Calu3 (cell line): ENCODE measurements around the gene CXCR5. TPM values are rescaled to one million over a fixed set of nuclear protein-coding genes. Genes with fewer than 3 reads are reported as not detected.

Experiments used
- BruUV-seq: library from RNA; stranded (reverse); fragments of 400-500 nt; replicated peaks from 2 replicates; lab custom pipeline; 2021; lab: Mats Ljungman, UMichigan
- CTCF ChIA-PET: fragments of 300-600 bp; sonication (Branson Sonifier 250); formaldehyde crosslinking; loops from one replicate; lab custom pipeline; 2022; ENCODE audit warnings: antibody characterized with exemption; lab: Charles Lee
- DNase-seq: peaks from one replicate; pipeline ENCODE4 v3.0.0; 2022
- H3K27ac Mint-ChIP-seq: one replicate; pipeline ENCODE4 v1.8.0; 2022; ENCODE audit warnings: mixed read lengths; ENCODE audit not compliant: unreplicated experiment
- H3K27me3 Mint-ChIP-seq: one replicate; pipeline ENCODE4 v1.8.0; 2022; ENCODE audit warnings: mixed read lengths; ENCODE audit not compliant: unreplicated experiment
- H3K36me3 Mint-ChIP-seq: one replicate; pipeline ENCODE4 v1.8.0; 2022; ENCODE audit warnings: mild to moderate bottlenecking, moderate library complexity, mixed read lengths; ENCODE audit not compliant: insufficient read depth, unreplicated experiment
- H3K4me1 Mint-ChIP-seq: one replicate; pipeline ENCODE4 v1.8.0; 2022; ENCODE audit warnings: mild to moderate bottlenecking, low read depth, mixed read lengths; ENCODE audit not compliant: unreplicated experiment
- H3K4me3 Mint-ChIP-seq: one replicate; pipeline ENCODE4 v1.8.0; 2022; ENCODE audit warnings: mild to moderate bottlenecking, low read depth, moderate library complexity, mixed read lengths; ENCODE audit not compliant: unreplicated experiment
- H3K9me3 Mint-ChIP-seq: one replicate; pipeline ENCODE4 v1.8.0; 2022; ENCODE audit warnings: low read depth, mixed read lengths; ENCODE audit not compliant: unreplicated experiment
- CTCF ChIP-seq: fragments of 200-600 bp; IDR thresholded peaks from one replicate; pipeline ENCODE4 v1.8.0; 2022; ENCODE audit warnings: antibody characterized with exemption; ENCODE audit not compliant: unreplicated experiment
- intact Hi-C: fragments of 100-400 bp; cut with micrococcal nuclease; formaldehyde crosslinking; loops from one replicate; pipeline ENCODE4 v1.10.0; 2022; ENCODE audit not compliant: unreplicated experiment
- total RNA-seq: library from RNA; stranded (reverse); gene quantifications from 2 replicates; pipeline ENCODE4 v1.2.3, GENCODE V29; 2022

The CXCR5 gene
- total RNA-seq, 1 experiment from 2014 or later, result not detected

DNA sequence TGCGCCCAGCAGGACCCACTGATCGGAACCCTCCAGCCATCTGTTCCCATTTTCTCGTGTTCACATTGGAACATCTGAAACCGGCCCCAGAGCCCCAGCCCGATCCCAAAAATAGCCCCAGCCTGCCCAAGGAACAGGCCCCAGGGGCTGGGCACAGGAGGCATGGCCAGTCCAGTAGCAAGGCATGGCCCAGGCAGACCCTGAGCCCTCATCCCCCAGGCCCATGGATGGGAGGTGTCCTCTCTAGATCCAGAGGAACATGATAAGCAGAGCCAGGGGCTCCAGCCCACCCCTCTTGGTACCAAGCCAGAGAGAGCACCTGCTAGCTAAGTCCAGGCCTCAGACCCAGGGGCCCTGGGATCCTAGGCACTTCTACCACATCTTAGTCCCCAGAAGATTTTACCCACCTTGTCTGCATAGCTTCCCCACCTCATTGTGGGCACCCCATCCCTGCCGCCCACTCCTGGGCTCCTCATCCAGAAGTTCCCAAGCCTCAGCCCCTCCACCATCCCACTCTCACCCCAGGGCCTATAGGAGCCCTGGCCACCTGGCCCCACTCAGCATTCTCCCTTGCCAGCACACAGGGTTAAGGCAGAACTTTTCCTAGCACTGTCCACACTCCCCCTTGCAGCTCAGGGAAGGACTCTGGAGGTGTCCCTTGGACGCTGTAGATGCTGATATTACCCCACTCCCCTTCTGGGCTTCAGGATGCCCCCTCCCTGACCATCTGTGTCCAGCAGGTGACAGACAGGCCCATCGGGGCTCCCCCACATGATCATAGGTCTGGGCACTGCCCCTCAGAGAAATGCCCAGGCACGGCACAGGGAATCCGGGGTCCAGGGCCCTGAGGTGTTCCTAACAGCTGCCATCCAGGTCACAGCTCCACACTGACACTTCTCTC lies 32.5 kb downstream of the CXCR5 start:
- H3K9me3 Mint-ChIP-seq, result no peaks in the 10 kb centered on the region
- intact Hi-C loops, result no loop called here
- no peak for DNase-seq

DNA sequence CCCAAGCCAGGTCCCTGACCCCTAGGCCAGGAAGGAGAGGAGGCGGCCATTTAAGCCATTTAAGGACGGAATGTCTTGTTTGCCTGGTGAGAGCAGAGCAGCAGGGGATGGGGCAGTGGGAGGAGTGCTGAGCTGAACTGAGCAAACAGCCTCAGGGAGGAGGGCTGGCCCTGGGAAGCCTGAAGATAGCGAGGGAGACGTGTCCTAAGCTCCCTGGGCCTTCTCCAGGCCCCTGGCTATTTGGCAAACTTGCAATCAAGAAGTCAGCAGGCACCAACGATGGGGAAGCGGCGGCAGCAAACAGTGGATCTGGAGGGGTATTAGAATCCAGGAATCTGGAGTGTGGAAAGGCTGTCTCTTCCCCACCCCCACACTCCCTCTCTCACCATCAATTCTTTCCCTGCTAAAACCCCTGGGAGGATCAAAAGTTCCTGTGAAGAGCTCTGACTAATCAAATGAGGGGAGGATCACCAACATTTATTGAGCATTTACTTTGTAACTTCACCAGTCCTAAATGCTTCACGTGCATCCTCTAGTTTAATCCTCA lies 33.2 kb downstream of the CXCR5 start:
- DNase-seq, result no peak
- no peaks in the 10 kb centered on the region for H3K27me3 Mint-ChIP-seq
- no peak for TF ChIP-seq CTCF
- H3K4me3 Mint-ChIP-seq, result peak overlapping the region; percentile 98
- peak overlapping the region; percentile 88 for H3K27ac Mint-ChIP-seq
- no peaks in the 10 kb centered on the region for H3K9me3 Mint-ChIP-seq
- intact Hi-C loops, result no loop called here
- peaks cover 84% of the 10 kb centered on the region for H3K36me3 Mint-ChIP-seq
- H3K4me1 Mint-ChIP-seq, result peaks cover 72% of the 10 kb centered on the region
- BruUV-seq, result TSS peak; percentile 7
- CTCF ChIA-PET, result interaction anchor here (0.6 kb wide), 1 partner anchor 246 kb away, joined by 9 read pairs; no protein-coding TSS in a partner anchor

More for the DNA sequence above, 32.5 kb downstream of the CXCR5 start:
- TF ChIP-seq CTCF, result no peak
- CTCF ChIA-PET, result interaction anchor here (0.6 kb wide), 1 partner anchor 246 kb away, joined by 9 read pairs; no protein-coding TSS in a partner anchor
- BruUV-seq, result no TSS peak
- Mint-ChIP-seq H3K4me3 (peak overlapping the region; percentile 98), H3K36me3 (peaks cover 87% of the 10 kb centered on the region), H3K27ac (peak overlapping the region; percentile 88), H3K4me1 (peaks cover 71% of the 10 kb centered on the region), H3K27me3 (no peaks in the 10 kb centered on the region)

DNA sequence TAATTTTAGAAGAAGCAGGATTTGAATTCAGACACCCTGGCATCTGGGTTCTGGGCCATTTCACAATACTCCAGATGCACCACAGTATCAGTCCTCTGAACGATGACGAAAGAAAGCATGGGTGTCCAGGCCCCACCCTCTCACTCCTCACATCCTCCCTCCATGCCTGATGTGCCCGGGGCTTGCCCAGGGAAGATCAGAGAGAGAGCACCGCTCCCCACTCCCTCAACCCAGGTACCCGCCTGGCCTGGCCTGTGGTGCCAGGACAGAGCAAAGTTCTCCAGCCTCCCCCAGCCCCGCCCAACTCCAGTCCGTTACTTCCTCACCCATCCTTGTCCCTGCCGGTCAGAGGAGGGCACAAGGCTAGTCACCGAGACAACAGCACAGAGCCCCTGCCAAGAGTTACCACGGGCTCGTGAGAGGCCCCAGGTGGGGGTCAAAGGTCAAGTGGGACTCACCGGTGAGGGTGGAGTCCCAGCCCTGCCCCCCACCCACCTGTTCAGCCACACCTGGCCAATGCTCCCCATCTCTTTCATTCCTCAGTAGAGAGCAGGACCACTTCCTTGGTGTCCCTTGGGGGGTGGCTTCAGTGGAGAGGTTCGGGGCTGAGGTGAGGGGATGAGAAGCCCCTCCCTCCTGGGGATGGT lies 33.9 kb downstream of the CXCR5 start:
- Mint-ChIP-seq H3K36me3 (peaks cover 82% of the 10 kb centered on the region), H3K27me3 (no peaks in the 10 kb centered on the region), H3K9me3 (no peaks in the 10 kb centered on the region), H3K4me1 (peaks cover 66% of the 10 kb centered on the region), H3K27ac (peak overlapping the region; percentile 88), H3K4me3 (peak overlapping the region; percentile 98)
- BruUV-seq, result no TSS peak
- TF ChIP-seq CTCF, result no peak
- DNase-seq, result peak; percentile 65
- intact Hi-C loops, result no loop called here
- CTCF ChIA-PET, result interaction anchor here (0.7 kb wide), 1 partner anchor 27 kb away, joined by 3 read pairs; no protein-coding TSS in a partner anchor

- no peak for TF ChIP-seq CTCF
- Mint-ChIP-seq H3K27me3 (no peaks in the 10 kb centered on the region), H3K36me3 (peaks cover 82% of the 10 kb centered on the region), H3K4me3 (peak overlapping the region; percentile 98), H3K27ac (peak overlapping the region; percentile 88), H3K9me3 (no peaks in the 10 kb centered on the region), H3K4me1 (peaks cover 66% of the 10 kb centered on the region)
- BruUV-seq, result no TSS peak
- intact Hi-C loops, result no loop called here
- CTCF ChIA-PET, result interaction anchor here (0.7 kb wide), 1 partner anchor 27 kb away, joined by 3 read pairs; no protein-coding TSS in a partner anchor
- DNase-seq, result peak; percentile 62
Observed at GRCh38 chr11:118918128-118918685, 34.5 kb downstream of the CXCR5 start.
